Mesothelial cell of epicardium (in vitro differentiated cells): ENCODE data around the gene KIAA1614. TPM values are rescaled to one million over a fixed set of nuclear protein-coding genes. Genes with fewer than 3 reads are reported as not detected.
"Not testable (repeated sequence)": the region's sequence is repeated elsewhere in the genome, so short reads cannot be mapped to it uniquely, and the experiment has no call there.

Source experiments
- DNase-seq, 2 experiments: peaks; one replicate each; pipeline ENCODE4 v3.0.0; 2021; ENCODE audit warnings: low spot score in 2 of 2; ENCODE audit not compliant: unreplicated experiment in 2 of 2
- H3K27ac Mint-ChIP-seq: 2 replicates; pipeline ENCODE4 v1.8.0; 2021; ENCODE audit warnings: mixed read lengths
- H3K27me3 Mint-ChIP-seq: 2 replicates; pipeline ENCODE4 v1.8.0; 2021; ENCODE audit warnings: low read depth, mixed read lengths
- H3K36me3 Mint-ChIP-seq: 2 replicates; pipeline ENCODE4 v1.8.0; 2021; ENCODE audit warnings: mixed read lengths
- H3K4me1 Mint-ChIP-seq: 2 replicates; pipeline ENCODE4 v1.8.0; 2021; ENCODE audit warnings: mixed read lengths
- H3K4me3 Mint-ChIP-seq: 2 replicates; pipeline ENCODE4 v1.8.0; 2021; ENCODE audit warnings: mild to moderate bottlenecking, moderate library complexity, mixed read lengths
- H3K9me3 Mint-ChIP-seq: 2 replicates; pipeline ENCODE4 v1.8.0; 2021; ENCODE audit warnings: mixed read lengths
- total RNA-seq: library from RNA; stranded (reverse); gene quantifications from 3 replicates; pipeline ENCODE4 v1.2.1, GENCODE V29; 2021
- TF ChIP-seq, protein P1 (sequence below): fragments of 200-600 bp; sonication (generic); IDR thresholded peaks from one replicate; pipeline ENCODE4 v1.5.0; 2021; ENCODE audit warnings: antibody characterized with exemption; ENCODE audit not compliant: unreplicated experiment

Gene KIAA1614
- total RNA-seq, 1 donor from 2014 or later, result 7.3 TPM

GRCh38 chr1:180954005-180954800 lies 41.5 kb downstream of the KIAA1614 start:
- H3K4me1 Mint-ChIP-seq, result no peaks in the 10 kb centered on the region

DNA sequence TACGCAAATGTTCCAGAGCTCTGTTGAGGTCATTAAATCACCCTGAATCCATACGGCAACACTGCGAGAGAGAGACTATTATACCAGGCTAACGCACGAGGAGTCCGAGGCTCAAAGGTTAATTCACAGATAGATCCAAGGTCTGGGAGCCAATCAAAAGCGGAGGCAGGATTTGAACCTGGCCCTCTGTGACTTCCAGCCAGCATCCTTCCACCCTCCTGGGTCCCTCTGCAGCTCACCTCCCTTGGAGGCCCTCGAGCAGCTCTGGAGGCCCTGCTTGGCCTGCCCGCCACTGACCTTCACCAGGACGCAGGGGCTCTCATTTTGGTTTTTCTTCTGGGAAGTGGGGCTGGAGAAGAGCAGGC lies 42.1 kb downstream of the KIAA1614 start:
- DNase-seq, result no peak
- Mint-ChIP-seq H3K27ac (no peak overlapping the region), H3K9me3 (no peaks in the 10 kb centered on the region), H3K4me3 (no peak overlapping the region), H3K4me1 (no peaks in the 10 kb centered on the region), H3K36me3 (peaks cover 22% of the 10 kb centered on the region), H3K27me3 (no peaks in the 10 kb centered on the region)
- TF ChIP-seq, protein P1, sequence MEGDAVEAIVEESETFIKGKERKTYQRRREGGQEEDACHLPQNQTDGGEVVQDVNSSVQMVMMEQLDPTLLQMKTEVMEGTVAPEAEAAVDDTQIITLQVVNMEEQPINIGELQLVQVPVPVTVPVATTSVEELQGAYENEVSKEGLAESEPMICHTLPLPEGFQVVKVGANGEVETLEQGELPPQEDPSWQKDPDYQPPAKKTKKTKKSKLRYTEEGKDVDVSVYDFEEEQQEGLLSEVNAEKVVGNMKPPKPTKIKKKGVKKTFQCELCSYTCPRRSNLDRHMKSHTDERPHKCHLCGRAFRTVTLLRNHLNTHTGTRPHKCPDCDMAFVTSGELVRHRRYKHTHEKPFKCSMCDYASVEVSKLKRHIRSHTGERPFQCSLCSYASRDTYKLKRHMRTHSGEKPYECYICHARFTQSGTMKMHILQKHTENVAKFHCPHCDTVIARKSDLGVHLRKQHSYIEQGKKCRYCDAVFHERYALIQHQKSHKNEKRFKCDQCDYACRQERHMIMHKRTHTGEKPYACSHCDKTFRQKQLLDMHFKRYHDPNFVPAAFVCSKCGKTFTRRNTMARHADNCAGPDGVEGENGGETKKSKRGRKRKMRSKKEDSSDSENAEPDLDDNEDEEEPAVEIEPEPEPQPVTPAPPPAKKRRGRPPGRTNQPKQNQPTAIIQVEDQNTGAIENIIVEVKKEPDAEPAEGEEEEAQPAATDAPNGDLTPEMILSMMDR, result no peak

More at GRCh38 chr1:180954005-180954800, 41.5 kb downstream of the KIAA1614 start:
- TF ChIP-seq, protein P1, result no peak
- Mint-ChIP-seq H3K9me3 (no peaks in the 10 kb centered on the region), H3K36me3 (peaks cover 17% of the 10 kb centered on the region), H3K4me3 (no peak overlapping the region), H3K27me3 (no peaks in the 10 kb centered on the region), H3K27ac (no peak overlapping the region)
- DNase-seq, result no peak

DNA sequence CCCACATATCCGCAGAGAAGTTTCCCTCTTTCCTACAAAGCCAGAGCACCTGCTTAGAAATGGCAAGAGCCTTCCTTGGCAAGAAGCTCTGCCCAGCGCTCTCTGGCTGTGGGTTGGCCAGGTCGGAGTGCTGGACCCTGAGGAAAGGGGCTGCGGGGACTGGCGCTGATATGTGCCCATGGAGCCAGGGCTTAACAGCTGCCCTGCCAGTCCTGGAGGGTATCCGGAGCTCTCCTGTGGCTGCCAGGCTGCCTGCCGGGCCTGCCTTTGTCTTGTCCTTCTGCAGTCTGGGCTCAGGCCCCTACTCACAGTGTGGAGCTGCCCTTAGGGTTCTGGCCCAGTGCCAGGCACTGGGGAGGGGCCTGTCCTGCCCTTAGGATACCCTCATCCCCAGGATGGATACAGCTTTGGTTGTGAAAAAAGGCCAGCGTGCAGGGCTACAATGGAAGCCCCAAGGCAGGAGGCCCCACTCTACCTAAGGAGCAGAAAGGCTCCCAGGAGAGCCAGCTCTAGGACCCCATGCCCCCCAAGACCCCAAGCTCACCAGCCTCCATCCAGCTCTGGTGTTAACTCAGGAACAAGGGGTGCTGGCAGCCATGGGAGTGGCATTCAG lies 43.4 kb downstream of the KIAA1614 start:
- Mint-ChIP-seq H3K36me3 (peaks cover 33% of the 10 kb centered on the region), H3K27me3 (no peaks in the 10 kb centered on the region), H3K4me3 (no peak overlapping the region), H3K9me3 (peaks cover 10% of the 10 kb centered on the region), H3K4me1 (no peaks in the 10 kb centered on the region), H3K27ac (peak overlapping the region; percentile 14)
- TF ChIP-seq, protein P1, result no peak
- DNase-seq, result no peak

DNA sequence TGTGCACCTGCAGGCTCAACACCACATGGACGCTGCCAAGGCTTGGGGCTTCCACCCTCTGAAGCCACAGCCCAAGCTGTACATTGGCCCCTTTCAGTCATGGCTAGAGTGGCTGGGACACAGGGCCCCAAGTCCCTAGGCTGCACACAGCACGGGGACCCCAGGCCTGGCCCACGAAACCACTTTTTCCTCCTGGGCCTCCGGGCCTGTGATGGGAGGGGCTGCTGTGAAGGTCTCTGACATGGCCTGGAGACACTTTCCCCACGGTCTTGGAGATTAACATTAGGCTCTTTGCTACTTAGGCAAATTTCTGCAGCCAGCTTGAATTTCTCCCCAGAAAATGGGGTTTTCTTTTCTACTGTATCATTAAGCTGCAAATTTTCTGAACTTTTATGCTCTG lies 46.9 kb downstream of the KIAA1614 start:
- Mint-ChIP-seq H3K36me3 (peaks cover 35% of the 10 kb centered on the region), H3K9me3 (peaks cover 10% of the 10 kb centered on the region)
- DNase-seq, H3K27ac Mint-ChIP-seq, H3K4me1 Mint-ChIP-seq, H3K4me3 Mint-ChIP-seq, H3K27me3 Mint-ChIP-seq: not testable (repeated sequence)

DNA sequence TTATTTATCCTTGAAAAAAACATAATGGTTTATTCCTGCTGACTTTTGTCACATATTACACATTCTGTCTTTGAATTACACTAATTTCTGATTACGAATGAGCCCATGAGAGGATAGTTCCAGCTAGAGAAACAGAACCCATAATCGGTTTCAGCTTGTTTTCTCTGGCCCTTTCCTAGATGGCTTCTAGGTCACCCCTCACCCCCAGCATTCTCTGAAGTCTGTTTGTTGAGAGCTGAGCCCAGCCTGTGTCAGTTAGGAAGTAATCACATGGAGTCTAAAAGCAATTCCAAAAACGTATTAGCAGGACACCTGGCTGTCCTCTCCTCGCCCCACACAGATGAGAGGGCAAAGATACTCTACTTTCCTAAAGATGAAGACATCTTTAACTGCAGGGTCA lies 48.9 kb downstream of the KIAA1614 start:
- DNase-seq, result no peak
- TF ChIP-seq, protein P1, result no peak
- Mint-ChIP-seq H3K4me1 (peaks cover 3% of the 10 kb centered on the region), H3K27me3 (no peaks in the 10 kb centered on the region), H3K9me3 (peaks cover 10% of the 10 kb centered on the region), H3K36me3 (peaks cover 35% of the 10 kb centered on the region), H3K27ac (no peak overlapping the region), H3K4me3 (no peak overlapping the region)

- no peak for DNase-seq
- H3K4me1 Mint-ChIP-seq, result peaks cover 3% of the 10 kb centered on the region
- H3K9me3 Mint-ChIP-seq, result peaks cover 10% of the 10 kb centered on the region
- H3K27ac Mint-ChIP-seq, result no peak overlapping the region
- no peaks in the 10 kb centered on the region for H3K27me3 Mint-ChIP-seq
- TF ChIP-seq, protein P1, result no peak
- no peak overlapping the region for H3K4me3 Mint-ChIP-seq
- H3K36me3 Mint-ChIP-seq, result peaks cover 35% of the 10 kb centered on the region
Observed at GRCh38 chr1:180962178-180962577, 49.5 kb downstream of the KIAA1614 start.
